Activated CD8-positive, alpha-beta memory T cell treated with anti-CD3 and anti-CD28 coated beads for 4 hours (primary cell): Measurements from ENCODE around the gene TBC1D17.
A peak's percentile ranks its signal among the peaks of the same experiment; 100 is the strongest.

Experiments
- DNase-seq, 2 donors: peaks; one replicate each; pipeline ENCODE4 v3.0.0-alpha.2; 2020; ENCODE audit warnings: low read depth in 2 of 2

TBC1D17 gene

GRCh38 chr19:49894011-49894664 is 16.6 kb downstream of the TBC1D17 start:
- no peak for DNase-seq

GRCh38 chr19:49894879-49895565 is 17.5 kb downstream of the TBC1D17 start:
- no peak for DNase-seq

- no peak for DNase-seq
Measured at GRCh38 chr19:49895566-49896297, 18.2 kb downstream of the TBC1D17 start.

GRCh38 chr19:49896863-49897621 is 19.5 kb downstream of the TBC1D17 start, which contains the start of gene IL4I1:
Gene IL4I1 (minus strand): TSS chr19:49896887. CDS start chr19:49896160, 727 bp downstream.
- peak; percentile 31 to 48 for DNase-seq

GRCh38 chr19:49904136-49904535 is 26.6 kb downstream of the TBC1D17 start:
- DNase-seq, result no peak

GRCh38 chr19:49906879-49907564 is 29.5 kb downstream of the TBC1D17 start:
- DNase-seq, result no peak

GRCh38 chr19:49907745-49908446 is 30.4 kb downstream of the TBC1D17 start:
- no peak for DNase-seq

- no peak for DNase-seq
Measured at GRCh38 chr19:49908480-49909420, 31.2 kb downstream of the TBC1D17 start.

- DNase-seq, result no peak
Measured at GRCh38 chr19:49910179-49910578, 32.7 kb downstream of the TBC1D17 start.

- DNase-seq, result no peak
Measured at GRCh38 chr19:49911381-49912145, 34.1 kb downstream of the TBC1D17 start.

GRCh38 chr19:49912965-49913685 is 35.6 kb downstream of the TBC1D17 start:
- no peak for DNase-seq

GRCh38 chr19:49913720-49914119 is 36.2 kb downstream of the TBC1D17 start:
- no peak for DNase-seq

GRCh38 chr19:49915271-49915670 is 37.8 kb downstream of the TBC1D17 start:
- DNase-seq, result no peak

GRCh38 chr19:49916839-49917733 is 39.6 kb downstream of the TBC1D17 start:
- DNase-seq, result no peak

- DNase-seq, result no peak
Measured at GRCh38 chr19:49918089-49918488, 40.6 kb downstream of the TBC1D17 start.

GRCh38 chr19:49920624-49921363 is 43.3 kb downstream of the TBC1D17 start:
- no peak for DNase-seq
